K562 (cell line): ENCODE measurements around the gene CDKN2B-AS1. TPM values are rescaled to one million over a fixed set of nuclear protein-coding genes. Genes with fewer than 3 reads are reported as not detected.

Experiments used
- ATAC-seq: fragments of 200-7000 bp; cut with Tn5 transposase; 3 replicates; pipeline ENCODE4 v1.9.1; 2020; ENCODE audit warnings: moderate library complexity
- BruUV-seq: library from RNA; stranded (reverse); fragments of 400-500 nt; replicated peaks from 2 replicates; lab custom pipeline; 2021; lab: Mats Ljungman, UMichigan
- CTCF ChIA-PET: fragments of 300-600 bp; formaldehyde crosslinking; extraction: SDS; loops from one replicate; lab custom pipeline; 2021; ENCODE audit warnings: low intra/inter-chr PET ratio; lab: Yijun Ruan, JAX
- POLR2A ChIA-PET: fragments of 300-600, 350-650 bp; sonication (Branson Sonifier 250); formaldehyde crosslinking; extraction: SDS; loops from one replicate; lab custom pipeline; 2021; ENCODE audit warnings: antibody characterized with exemption, inconsistent platforms; lab: Yijun Ruan, JAX
- DNase-seq, 4 experiments: peaks; one replicate each; pipeline versions ENCODE4 v3.0.0 to v3.0.0-alpha.2; 2011 to 2018; ENCODE audit warnings: low spot score in 3 of 4, mixed read lengths in 3 of 4; ENCODE audit errors: extremely low read depth in 1 of 4
- FAIRE-seq: peaks from 2 replicates; lab custom pipeline; 2011; peaks lifted over from hg19 to GRCh38; lab: Jason Lieb, UNC
- H2AFZ ChIP-seq: 2 replicates; pipeline ENCODE4 v1.6.0; 2011; ENCODE audit warnings: low read depth, low read length, control low read depth, inconsistent platforms
- H3K27ac ChIP-seq: fragments of 200-600 bp; 3 replicates; pipeline ENCODE4 v1.8.0; 2011; ENCODE audit warnings: low read depth, mild to moderate bottlenecking, control low read depth, inconsistent platforms, low read length, moderate library complexity, mixed read lengths; ENCODE audit errors: extremely low read depth
- H3K27me3 ChIP-seq, 2 experiments: fragments of 300-600 bp in 1 of 2; 2 replicates in 1 of 2; 3 replicates in 1 of 2; pipeline versions ENCODE4 v1.6.0 to v1.8.0; 2011; ENCODE audit warnings: inconsistent platforms in 2 of 2, low read length in 2 of 2, mild to moderate bottlenecking in 1 of 2, mixed read lengths in 1 of 2, moderate library complexity in 1 of 2; ENCODE audit not compliant: control insufficient read depth in 2 of 2, insufficient read depth in 2 of 2
- H3K36me3 ChIP-seq: fragments of 300-600 bp; 3 replicates; pipeline ENCODE4 v1.8.0; 2011; ENCODE audit warnings: mild to moderate bottlenecking, low read length, inconsistent platforms; ENCODE audit not compliant: control insufficient read depth, insufficient read depth
- H3K4me1 ChIP-seq, 2 experiments: fragments of 200-600 bp in 1 of 2; replicated peaks in 1 of 2; 2 replicates in 1 of 2; 3 replicates in 1 of 2; pipeline versions ENCODE4 v1.5.1 to v1.8.0; 2011; ENCODE audit warnings: inconsistent platforms in 2 of 2, low read length in 2 of 2, mild to moderate bottlenecking in 1 of 2, mixed read lengths in 1 of 2, moderate library complexity in 1 of 2; ENCODE audit not compliant: control insufficient read depth in 2 of 2, insufficient read depth in 2 of 2
- H3K4me2 ChIP-seq: 2 replicates; pipeline ENCODE4 v1.6.1; 2011; ENCODE audit warnings: low read length, control low read depth, inconsistent platforms, mixed read lengths; ENCODE audit not compliant: insufficient read depth
- H3K4me3 ChIP-seq: fragments of 200-600 bp; sonication (generic), shearing (Covaris generic); 2 replicates; pipeline ENCODE4 v1.5.1; 2016; ENCODE audit warnings: control low read depth, inconsistent platforms
- H3K79me2 ChIP-seq: fragments of 200-600 bp; 3 replicates; pipeline ENCODE4 v1.8.0; 2011; ENCODE audit warnings: low read length, inconsistent platforms; ENCODE audit not compliant: control insufficient read depth, insufficient read depth
- H3K9ac ChIP-seq, 2 experiments: 2 replicates each; pipeline versions ENCODE4 v1.6.0 to v1.6.1; 2011; ENCODE audit warnings: low read depth in 2 of 2, low read length in 2 of 2, control low read depth in 1 of 2, inconsistent platforms in 1 of 2, mild to moderate bottlenecking in 1 of 2, mixed read lengths in 1 of 2; ENCODE audit not compliant: insufficient read depth in 1 of 2
- H3K9me1 ChIP-seq: one replicate; pipeline ENCODE4 v1.6.0; 2011; ENCODE audit warnings: inconsistent platforms, mild to moderate bottlenecking, low read length, moderate library complexity; ENCODE audit not compliant: control insufficient read depth, insufficient read depth
- H3K9me3 ChIP-seq: replicated peaks from 2 replicates; pipeline ENCODE4 v1.5.1; 2011; ENCODE audit warnings: low read depth, low read length, inconsistent platforms; ENCODE audit not compliant: control insufficient read depth, insufficient read depth
- H4K20me1 ChIP-seq: replicated peaks from 2 replicates; pipeline ENCODE4 v1.6.1; 2011; ENCODE audit warnings: low read length, inconsistent platforms, mixed read lengths; ENCODE audit not compliant: control insufficient read depth, insufficient read depth
- FOS ChIP-seq: IDR thresholded peaks from 3 replicates; pipeline ENCODE4 v1.6.1; 2011; ENCODE audit not compliant: insufficient read length; ENCODE audit errors: extremely low read depth
- FOSL1 ChIP-seq: fragments of 200-800 bp; sonication (Bioruptor generic); conservative IDR thresholded peaks from 2 replicates; pipeline ENCODE4 v1.6.1; 2016; ENCODE audit warnings: missing genetic modification characterization, missing compliant biosample characterization
- JUN ChIP-seq, 2 experiments: sonication (generic) in 1 of 2; formaldehyde crosslinking in 1 of 2; IDR thresholded peaks; 2 replicates each; pipeline versions ENCODE4 v1.6.1 to v1.8.0; 2012 to 2022; ENCODE audit warnings: borderline replicate concordance in 2 of 2, mild to moderate bottlenecking in 2 of 2, improper control_type of control experiment in 1 of 2, low read depth in 1 of 2, low read length in 1 of 2, missing genetic modification reagents in 1 of 2
- KLF1 ChIP-seq: fragments of 450-650 bp; IDR thresholded peaks from 2 replicates; pipeline ENCODE4 v1.6.1; 2016; ENCODE audit warnings: missing genetic modification characterization, missing compliant biosample characterization
- PTTG1 ChIP-seq: fragments of 450-650 bp; IDR thresholded peaks from 2 replicates; pipeline ENCODE4 v1.6.1; 2016; ENCODE audit warnings: low read depth, mild to moderate bottlenecking, missing genetic modification characterization, missing compliant biosample characterization
- SRSF7 ChIP-seq: fragments of 200-400 bp; formaldehyde crosslinking; optimal IDR thresholded peaks from 2 replicates; pipeline ENCODE3; 2017; ENCODE audit warnings: mild to moderate bottlenecking, low read depth, low read length
- ZSCAN32 ChIP-seq: fragments of 450-650 bp; formaldehyde crosslinking; IDR thresholded peaks from 2 replicates; pipeline ENCODE4 v1.4.0; 2020; ENCODE audit warnings: mild to moderate bottlenecking, moderate library complexity
- WGBS: fragments of 100-300 bp; shearing (Covaris generic); methylation state at CpG from one replicate; pipeline ENCODE4 v1.1.6; 2016; ENCODE audit warnings: low coverage, mixed read lengths; ENCODE audit not compliant: insufficient coverage; ENCODE audit errors: missing lambda C conversion rate; 5-methylcytosine and 5-hydroxymethylcytosine counted together
- in situ Hi-C: fragments of 300-500 bp; cut with MboI; formaldehyde crosslinking; loops from 4 replicates; pipeline ENCODE4 v1.15.0; 2018; ENCODE audit warnings: inconsistent platforms, mixed read lengths
- intact Hi-C: fragments of 100-400 bp; cut with micrococcal nuclease; formaldehyde crosslinking; loops from 2 replicates; pipeline ENCODE4 v1.14.2; 2022
- polyA plus RNA-seq, 8 experiments: library from polyadenylated mRNA; depleted of rRNA in 4 of 8; stranded (reverse) in 5 of 8; unstranded in 3 of 8; fragments of >200 nt; fragmentation: Nextera tagmentation in 2 of 8; fragmentation: Illumina TruSeq in 1 of 8; extraction: Ambion mirVana in 2 of 8; extraction: Trizol in 1 of 8; gene quantifications; 2 replicates each; pipeline versions ENCODE4 v1.2.1 to v1.2.3, GENCODE V29; 2011 to 2014; ENCODE audit warnings: inconsistent platforms in 1 of 8, missing spikeins in 1 of 8
- total RNA-seq, 7 experiments: library from RNA; depleted of rRNA in 6 of 7; stranded (reverse); fragments of >200 nt in 6 of 7; fragmentation: Illumina TruSeq in 2 of 7; extraction: Trizol in 2 of 7; gene quantifications; 2 replicates each; pipeline versions ENCODE4 v1.2.1 to v1.2.3, GENCODE V29; 2011 to 2021; ENCODE audit warnings: low replicate concordance in 1 of 7
- TF ChIP-seq, protein P1 (sequence below): fragments of 450-650 bp; IDR thresholded peaks from 2 replicates; pipeline ENCODE4 v1.6.1; 2017; ENCODE audit warnings: antibody characterized with exemption
- TF ChIP-seq, protein P2 (sequence below), 2 experiments: fragments of 200-800 bp in 1 of 2; sonication (Bioruptor generic) in 1 of 2; sonication (generic) in 1 of 2; formaldehyde crosslinking in 1 of 2; IDR thresholded peaks in 1 of 2; conservative IDR thresholded peaks in 1 of 2; 2 replicates each; pipeline versions ENCODE4 v1.5.0 to v1.6.1; 2016 to 2020; ENCODE audit warnings: missing compliant biosample characterization in 1 of 2, missing genetic modification characterization in 1 of 2, missing genetic modification reagents in 1 of 2
- TF ChIP-seq, protein P3 (sequence below): fragments of 450-650 bp; formaldehyde crosslinking; IDR thresholded peaks from 2 replicates; pipeline ENCODE4 v1.4.0; 2020; ENCODE audit warnings: mild to moderate bottlenecking, mixed read lengths
- TF ChIP-seq, protein P4 (sequence below): sonication (generic); formaldehyde crosslinking; IDR thresholded peaks from 2 replicates; pipeline ENCODE4 v1.8.1; 2023; ENCODE audit warnings: missing genetic modification reagents, mild to moderate bottlenecking, borderline replicate concordance

CDKN2B-AS1 gene
- total and polyA plus RNA-seq, 9 of the 15 experiments (the other 6 are each of a cell fraction or from before 2014, with no cell fraction given): not detected

DNA sequence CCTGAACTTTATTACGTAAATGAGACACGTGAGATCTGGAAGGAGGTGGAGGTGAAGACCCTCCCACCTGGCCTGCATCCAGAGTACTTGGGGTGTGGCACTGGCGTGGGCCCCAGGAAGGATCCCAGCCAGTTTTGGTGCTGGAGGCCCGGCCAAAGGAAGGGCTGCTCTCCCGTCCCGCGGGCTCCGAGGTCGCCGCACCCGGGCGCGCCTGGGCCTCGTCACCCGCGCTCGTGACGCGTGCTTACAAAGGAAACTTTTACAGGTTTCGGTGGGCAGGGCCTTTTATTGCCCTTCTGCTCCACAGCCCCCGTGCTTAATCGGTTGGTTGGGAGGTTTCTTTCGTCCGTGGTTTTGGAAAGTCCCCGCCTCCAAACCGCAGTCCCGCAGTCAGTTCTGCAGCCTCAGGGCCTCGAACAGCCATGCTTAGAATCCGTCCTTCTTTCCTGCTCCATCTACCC lies 29.6 kb upstream of the CDKN2B-AS1 start:
- Histone ChIP-seq H3K9ac (no peak overlapping the region), H3K27ac (no peak overlapping the region), H3K27me3 (no peaks in the 10 kb centered on the region), H3K79me2 (no peaks in the 10 kb centered on the region), H3K4me2 (no peak overlapping the region), H3K4me3 (no peak overlapping the region), H4K20me1 (no peaks in the 10 kb centered on the region), H2AFZ (no peak overlapping the region), H3K36me3 (no peaks in the 10 kb centered on the region), H3K9me3 (no peaks in the 10 kb centered on the region), H3K9me1 (no peaks in the 10 kb centered on the region), H3K4me1 (no peaks in the 10 kb centered on the region)
- ATAC-seq (no peak), DNase-seq (no peak), FAIRE-seq (no peak)
- CTCF ChIA-PET: no interaction called here
- intact Hi-C loops: no loop called here
- in situ Hi-C loops: no loop called here
- POLR2A ChIA-PET: no interaction called here
- no TSS peak for BruUV-seq
- WGBS: no CpG with 5 or more reads among the region's 29 CpGs
- TF ChIP-seq FOS (no peak), FOSL1 (tag) (no peak), SRSF7 (no peak), PTTG1 (tag) (no peak), KLF1 (no peak), JUN (IDR thresholded peaks at IDR 0.05; ENCODE audit: borderline replicate concordance, low read depth, low read length) (no peak), JUN (CRISPR knock-in tag; IDR thresholded peaks at IDR 0.05; ENCODE audit: borderline replicate concordance) (no peak), ZSCAN32 (CRISPR knock-in tag) (no peak)
- TF ChIP-seq, protein P1, sequence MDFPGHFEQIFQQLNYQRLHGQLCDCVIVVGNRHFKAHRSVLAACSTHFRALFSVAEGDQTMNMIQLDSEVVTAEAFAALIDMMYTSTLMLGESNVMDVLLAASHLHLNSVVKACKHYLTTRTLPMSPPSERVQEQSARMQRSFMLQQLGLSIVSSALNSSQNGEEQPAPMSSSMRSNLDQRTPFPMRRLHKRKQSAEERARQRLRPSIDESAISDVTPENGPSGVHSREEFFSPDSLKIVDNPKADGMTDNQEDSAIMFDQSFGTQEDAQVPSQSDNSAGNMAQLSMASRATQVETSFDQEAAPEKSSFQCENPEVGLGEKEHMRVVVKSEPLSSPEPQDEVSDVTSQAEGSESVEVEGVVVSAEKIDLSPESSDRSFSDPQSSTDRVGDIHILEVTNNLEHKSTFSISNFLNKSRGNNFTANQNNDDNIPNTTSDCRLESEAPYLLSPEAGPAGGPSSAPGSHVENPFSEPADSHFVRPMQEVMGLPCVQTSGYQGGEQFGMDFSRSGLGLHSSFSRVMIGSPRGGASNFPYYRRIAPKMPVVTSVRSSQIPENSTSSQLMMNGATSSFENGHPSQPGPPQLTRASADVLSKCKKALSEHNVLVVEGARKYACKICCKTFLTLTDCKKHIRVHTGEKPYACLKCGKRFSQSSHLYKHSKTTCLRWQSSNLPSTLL: no peak
- TF ChIP-seq, protein P2, sequence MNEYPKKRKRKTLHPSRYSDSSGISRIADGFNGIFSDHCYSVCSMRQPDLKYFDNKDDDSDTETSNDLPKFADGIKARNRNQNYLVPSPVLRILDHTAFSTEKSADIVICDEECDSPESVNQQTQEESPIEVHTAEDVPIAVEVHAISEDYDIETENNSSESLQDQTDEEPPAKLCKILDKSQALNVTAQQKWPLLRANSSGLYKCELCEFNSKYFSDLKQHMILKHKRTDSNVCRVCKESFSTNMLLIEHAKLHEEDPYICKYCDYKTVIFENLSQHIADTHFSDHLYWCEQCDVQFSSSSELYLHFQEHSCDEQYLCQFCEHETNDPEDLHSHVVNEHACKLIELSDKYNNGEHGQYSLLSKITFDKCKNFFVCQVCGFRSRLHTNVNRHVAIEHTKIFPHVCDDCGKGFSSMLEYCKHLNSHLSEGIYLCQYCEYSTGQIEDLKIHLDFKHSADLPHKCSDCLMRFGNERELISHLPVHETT (CRISPR knock-in tag; conservative IDR thresholded peaks at IDR 0.05 in 1 of 2, IDR thresholded peaks at IDR 0.05 in 1 of 2): no peak
- TF ChIP-seq, protein P3, sequence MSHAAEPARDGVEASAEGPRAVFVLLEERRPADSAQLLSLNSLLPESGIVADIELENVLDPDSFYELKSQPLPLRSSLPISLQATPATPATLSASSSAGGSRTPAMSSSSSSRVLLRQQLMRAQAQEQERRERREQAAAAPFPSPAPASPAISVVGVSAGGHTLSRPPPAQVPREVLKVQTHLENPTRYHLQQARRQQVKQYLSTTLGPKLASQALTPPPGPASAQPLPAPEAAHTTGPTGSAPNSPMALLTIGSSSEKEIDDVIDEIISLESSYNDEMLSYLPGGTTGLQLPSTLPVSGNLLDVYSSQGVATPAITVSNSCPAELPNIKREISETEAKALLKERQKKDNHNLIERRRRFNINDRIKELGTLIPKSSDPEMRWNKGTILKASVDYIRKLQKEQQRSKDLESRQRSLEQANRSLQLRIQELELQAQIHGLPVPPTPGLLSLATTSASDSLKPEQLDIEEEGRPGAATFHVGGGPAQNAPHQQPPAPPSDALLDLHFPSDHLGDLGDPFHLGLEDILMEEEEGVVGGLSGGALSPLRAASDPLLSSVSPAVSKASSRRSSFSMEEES (CRISPR knock-in tag): no peak
- TF ChIP-seq, protein P4, sequence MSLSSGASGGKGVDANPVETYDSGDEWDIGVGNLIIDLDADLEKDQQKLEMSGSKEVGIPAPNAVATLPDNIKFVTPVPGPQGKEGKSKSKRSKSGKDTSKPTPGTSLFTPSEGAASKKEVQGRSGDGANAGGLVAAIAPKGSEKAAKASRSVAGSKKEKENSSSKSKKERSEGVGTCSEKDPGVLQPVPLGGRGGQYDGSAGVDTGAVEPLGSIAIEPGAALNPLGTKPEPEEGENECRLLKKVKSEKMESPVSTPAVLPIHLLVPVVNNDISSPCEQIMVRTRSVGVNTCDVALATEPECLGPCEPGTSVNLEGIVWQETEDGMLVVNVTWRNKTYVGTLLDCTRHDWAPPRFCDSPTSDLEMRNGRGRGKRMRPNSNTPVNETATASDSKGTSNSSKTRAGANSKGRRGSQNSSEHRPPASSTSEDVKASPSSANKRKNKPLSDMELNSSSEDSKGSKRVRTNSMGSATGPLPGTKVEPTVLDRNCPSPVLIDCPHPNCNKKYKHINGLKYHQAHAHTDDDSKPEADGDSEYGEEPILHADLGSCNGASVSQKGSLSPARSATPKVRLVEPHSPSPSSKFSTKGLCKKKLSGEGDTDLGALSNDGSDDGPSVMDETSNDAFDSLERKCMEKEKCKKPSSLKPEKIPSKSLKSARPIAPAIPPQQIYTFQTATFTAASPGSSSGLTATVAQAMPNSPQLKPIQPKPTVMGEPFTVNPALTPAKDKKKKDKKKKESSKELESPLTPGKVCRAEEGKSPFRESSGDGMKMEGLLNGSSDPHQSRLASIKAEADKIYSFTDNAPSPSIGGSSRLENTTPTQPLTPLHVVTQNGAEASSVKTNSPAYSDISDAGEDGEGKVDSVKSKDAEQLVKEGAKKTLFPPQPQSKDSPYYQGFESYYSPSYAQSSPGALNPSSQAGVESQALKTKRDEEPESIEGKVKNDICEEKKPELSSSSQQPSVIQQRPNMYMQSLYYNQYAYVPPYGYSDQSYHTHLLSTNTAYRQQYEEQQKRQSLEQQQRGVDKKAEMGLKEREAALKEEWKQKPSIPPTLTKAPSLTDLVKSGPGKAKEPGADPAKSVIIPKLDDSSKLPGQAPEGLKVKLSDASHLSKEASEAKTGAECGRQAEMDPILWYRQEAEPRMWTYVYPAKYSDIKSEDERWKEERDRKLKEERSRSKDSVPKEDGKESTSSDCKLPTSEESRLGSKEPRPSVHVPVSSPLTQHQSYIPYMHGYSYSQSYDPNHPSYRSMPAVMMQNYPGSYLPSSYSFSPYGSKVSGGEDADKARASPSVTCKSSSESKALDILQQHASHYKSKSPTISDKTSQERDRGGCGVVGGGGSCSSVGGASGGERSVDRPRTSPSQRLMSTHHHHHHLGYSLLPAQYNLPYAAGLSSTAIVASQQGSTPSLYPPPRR: no peak
